Measurements from ENCODE around the gene AMN. TPM values are rescaled to one million over a fixed set of nuclear protein-coding genes. Genes with fewer than 3 reads are reported as not detected.

AMN gene
- total RNA-seq, 1 experiment from 2014 or later, result 2.5 TPM

DNA sequence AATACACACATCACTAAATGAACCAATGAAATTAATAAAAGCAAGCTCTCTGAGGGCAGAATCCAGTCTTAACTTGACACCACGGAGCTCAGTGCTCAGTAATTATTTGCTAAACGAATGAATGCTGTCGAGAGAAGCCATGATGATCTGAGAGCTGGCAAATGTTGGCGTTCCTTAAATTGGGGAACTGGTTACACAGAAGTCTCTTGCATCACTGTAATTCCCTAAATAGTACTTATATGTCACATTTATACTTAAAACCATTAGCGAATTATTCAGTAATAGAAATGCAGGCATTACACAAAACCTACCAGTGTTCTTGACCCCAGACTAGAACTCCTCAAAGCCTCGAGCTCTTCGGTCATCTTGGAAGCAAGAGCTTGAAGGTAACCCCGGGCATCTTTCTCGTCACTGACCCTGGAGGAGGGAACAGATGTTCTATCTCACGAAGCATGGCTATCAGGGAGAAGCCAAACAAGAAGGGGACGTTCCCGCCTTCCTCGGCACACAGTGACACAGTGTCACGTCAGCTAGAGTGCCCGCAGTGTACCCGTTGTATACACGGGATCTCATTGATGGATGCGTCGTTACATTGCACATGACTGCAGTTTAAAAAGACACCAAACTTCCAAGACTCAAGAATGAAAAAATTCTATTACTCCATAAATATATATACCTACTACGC, 43.6 kb downstream of the AMN start:
- no peak for DNase-seq (ENCODE audit: low spot score)

DNA sequence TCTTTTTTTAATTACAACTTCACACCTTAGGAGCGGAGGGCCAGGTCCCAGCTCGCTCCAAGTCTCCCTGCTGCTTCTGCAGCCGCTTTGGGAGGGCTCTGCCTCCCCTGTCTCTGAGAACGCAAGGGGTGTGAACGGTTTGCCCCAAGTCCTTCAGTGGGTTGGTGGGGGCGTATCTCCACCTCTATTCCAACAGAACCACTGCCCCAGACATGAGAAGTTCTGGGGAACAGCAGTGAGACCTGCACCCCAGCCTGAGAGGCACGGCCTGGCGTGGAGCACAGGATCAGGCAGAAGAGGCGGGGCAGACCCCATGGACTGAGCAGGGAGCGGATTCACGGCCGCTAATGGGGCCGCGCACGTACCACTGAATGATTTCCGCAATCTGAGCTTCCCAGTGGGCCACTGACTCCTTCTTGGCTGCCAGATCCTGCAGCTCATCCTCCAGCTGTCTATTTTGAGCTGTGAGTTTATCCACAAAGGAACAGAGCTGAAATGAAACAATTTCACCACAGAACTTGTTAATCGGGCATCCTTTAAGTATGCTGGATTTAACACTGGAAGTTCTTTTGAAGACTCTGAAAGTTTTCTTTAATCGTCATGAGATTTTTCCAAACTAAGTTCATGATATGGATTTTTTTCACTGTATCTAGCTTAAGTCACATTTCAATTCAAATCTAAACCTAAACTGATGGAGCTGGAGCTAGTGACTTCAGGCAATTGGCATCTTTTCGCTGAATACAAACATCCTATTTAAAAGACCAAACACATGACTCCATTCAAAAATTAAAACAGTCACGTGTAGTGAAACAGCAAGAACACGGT, 44.4 kb downstream of the AMN start:
- DNase-seq (ENCODE audit: low spot score), result no peak

DNA sequence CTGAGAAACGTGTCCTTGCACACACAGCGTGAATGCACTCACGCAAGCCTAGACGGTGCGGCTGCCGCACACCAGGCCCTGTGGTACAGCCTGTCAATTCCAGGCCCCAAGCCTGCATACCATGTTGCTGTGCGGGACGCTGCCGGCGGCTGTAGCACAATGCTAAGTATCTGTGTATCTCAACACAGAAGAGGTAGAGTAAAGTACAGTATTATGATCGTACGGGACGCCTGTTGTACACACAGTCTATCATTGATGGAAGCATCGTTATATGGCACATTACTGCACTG, 45.0 kb downstream of the AMN start:
- DNase-seq (ENCODE audit: low spot score), result no peak

DNA sequence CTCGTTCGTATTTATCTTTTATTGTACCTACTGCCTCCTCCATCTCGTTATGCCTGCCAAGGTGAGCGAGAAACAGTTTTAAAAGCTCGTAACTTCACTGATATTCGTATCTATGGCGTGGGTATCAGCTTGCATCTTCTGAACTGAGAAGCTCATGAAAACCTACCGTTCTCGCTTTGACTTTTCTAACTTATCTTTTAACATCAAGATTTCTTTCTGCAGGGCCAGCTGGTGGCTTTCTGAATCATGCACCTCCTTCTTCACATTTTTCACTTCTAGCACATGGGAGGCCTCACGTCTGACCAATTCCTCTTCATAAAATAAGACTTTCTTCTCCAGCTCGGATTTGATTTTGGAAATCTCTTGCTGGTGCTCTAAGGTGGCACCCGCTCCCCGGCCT, 45.8 kb downstream of the AMN start:
- DNase-seq (ENCODE audit: low spot score), result no peak

DNA sequence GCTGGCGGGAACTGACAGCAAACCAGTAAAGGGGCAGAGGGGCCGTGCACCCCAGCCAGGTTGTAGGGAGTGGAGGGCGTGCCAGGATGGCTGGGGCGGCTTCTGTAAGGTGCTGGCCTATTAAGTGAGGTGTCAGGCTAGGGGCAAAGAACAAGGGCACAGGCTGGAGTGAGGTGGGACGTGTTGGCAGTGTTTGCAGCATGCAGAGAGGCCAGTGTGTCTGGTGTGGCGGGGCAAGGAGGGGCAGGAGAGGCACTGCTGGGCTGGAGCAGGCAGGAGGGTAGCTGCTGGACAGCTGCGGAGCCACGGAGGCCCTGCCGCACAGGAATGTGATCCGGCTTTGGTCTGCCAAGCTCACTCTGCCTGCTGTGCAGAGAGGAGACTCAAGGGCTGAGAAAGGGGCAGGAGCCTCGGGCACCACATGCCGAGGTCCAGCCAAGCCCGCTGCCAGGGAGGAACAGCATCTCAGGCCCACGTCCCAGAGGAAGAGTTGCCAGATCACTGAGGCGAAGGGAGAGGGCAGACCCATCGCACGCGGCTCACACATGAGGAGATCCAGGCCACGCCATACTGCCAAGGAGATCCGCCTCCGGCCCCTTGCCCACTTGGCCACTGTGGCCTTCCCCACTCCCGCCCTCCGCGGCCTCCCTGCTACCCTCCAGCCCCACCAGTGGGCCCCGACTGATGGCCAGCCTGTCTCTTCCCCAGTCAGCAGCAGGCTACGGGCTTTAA, 46.8 kb downstream of the AMN start:
- DNase-seq (ENCODE audit: low spot score), result no peak

DNA sequence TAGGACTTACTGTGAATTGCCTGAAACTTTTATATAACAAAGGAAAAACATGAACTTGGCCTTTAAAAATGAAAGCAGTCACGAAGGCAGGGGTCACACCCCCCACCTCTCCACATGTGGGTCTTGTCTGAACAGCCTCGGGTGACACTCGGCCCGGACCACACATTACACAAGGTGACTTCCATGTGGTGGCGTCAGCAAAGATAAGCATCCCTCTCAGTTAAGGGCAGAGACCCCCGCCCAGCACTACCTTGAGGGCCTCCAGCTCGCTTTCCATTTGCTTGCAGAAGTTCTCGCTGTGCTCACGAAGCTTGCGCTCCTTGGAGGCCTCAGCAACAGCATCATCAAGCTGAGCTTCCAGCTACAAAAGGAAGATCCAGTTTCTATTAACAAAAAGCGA, 47.4 kb downstream of the AMN start:
- no peak for DNase-seq (ENCODE audit: low spot score)

DNA sequence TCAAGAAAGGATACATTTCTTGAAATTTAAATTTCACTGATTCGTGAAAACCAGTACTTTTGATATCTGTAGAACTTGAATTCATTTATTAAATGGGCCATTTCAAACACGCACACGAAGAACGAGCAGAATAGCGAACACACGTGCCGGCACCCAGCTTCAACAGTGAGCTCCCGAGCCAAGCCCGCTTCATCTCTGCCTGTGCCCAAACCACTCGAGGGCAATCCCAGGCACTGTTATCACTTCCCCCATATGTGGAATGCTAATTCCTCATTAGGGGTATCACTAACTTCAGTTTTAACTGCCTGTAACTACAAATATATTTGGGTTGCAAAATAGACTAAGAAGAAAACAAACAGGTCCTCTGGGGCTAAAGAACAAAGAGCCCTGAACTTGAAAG, 48.0 kb downstream of the AMN start:
- no peak for DNase-seq (ENCODE audit: low spot score)

DNA sequence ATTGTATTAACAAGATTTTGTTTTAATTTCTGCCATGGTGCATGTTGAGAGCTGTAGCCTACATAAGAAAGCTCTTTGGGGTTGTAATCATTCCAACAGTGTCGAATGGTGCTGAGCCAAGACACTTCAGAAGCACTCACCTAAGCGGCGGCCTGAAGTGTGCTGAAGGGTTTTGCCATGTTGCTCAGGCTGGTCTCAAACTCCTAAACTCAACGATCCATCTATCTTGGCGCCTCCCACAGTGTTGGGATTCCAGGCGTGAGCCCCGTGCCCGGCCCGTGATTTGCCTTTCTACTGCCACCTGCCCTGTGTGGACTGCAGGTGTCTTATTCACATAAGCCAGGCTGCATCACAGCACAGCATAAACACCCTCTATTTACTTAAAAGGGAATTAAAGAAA, 48.9 kb downstream of the AMN start:
- DNase-seq (ENCODE audit: low spot score), result no peak

DNA sequence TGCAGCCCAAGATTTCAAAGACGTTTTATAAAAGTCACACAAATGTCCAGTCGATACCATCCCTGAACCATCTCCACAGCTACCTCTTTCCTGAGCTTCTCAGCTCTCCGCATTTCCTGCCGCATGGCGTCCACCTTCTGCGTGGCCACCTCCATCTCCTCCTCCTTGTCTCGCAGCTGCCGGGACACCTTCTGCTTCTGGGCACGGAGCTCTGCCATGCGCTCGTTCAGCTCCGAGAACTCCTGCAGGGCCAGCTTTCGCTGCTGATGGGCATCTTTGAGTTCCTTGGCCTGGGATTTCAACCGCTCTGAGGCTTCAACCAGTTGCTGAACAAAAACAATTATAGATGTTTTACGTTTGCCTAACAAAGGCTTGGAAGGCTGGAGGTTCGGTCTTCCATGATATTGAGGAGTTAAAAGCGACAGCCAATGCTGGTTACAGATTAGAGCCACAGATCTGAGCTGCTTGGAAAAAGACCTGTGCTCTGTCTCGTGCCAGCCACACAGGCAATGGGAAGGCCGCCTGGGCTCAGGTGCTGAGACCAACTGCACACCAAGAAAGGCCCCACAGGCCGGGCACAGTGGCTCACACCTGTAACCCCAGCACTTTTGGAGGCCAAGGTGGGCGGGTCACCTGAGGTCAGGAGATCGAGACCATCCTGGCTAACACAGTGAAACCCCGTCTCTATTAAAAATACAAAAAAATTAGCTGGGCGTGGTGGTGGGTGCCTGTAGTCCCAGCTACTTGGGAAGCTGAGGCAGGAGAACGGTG, 49.6 kb downstream of the AMN start:
- DNase-seq (ENCODE audit: low spot score), result no peak

DNA sequence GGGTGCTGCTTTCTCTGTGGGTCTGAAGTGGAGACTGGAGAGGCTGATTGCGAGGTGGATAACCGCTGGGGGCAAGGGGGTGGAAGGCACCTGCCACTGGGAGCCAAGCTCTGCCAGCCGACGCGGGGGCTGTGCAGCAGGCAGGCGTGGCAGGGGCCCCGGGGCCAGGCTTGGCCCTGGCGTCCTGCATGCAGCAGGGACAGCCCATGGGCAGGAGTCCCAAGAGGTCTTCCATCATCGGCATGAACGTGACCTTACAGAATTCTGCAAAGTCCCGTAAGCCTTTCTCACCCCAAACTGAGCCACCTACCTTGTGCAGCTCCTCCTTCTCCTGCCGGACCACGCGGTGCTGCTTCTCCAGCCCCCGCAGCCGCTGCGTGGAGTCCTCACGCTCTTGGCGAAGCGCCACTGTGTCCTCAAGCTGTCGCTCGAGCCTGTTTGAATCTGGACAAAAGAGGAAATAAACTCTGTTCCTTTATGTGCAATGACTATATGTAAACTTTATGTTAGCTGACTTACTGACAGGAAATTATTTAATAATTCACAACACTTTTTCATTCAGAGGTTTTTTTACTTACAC, 51.3 kb downstream of the AMN start:
- DNase-seq (ENCODE audit: low spot score), result no peak

DNA sequence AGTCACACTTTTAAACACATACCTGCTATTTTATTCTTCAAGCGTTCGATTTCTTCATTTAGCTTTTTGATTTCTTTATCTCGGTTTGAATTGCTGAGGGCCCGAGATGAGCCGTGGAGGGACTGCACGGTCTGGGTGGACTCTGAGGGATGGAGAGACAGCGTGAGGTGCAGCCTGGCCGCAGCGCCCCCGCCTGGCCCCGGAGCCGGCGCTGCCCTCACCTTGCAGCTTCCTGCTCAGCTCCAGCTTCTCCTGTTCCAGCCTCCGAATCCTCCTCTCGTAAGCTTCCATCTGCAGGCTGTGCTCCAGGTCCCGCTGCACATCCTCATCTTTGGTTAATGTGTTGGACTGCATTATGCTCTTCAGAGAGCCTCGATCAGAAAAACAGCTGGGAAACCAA, 53.2 kb downstream of the AMN start:
- DNase-seq (ENCODE audit: low spot score), result no peak

DNA sequence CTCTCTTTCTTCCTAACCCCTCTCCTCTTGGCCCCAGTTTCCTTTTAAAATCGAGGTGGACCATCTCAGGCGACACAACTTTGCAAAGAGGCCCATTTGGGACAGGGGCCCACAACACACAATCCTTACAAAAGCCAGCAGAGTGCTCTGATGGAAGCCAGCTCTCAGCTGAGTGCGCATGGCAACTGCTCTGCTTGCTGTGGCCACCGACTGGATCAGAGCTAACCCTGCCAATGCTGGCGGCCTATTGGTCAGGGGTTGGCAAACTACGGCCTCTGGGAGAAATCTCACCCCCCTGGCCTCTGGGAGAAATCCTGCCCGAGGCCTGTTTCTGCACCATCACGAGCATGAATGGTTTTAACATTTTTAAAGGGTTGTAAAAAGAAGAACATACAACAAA, 55.0 kb downstream of the AMN start:
- DNase-seq (ENCODE audit: low spot score), result no peak

DNA sequence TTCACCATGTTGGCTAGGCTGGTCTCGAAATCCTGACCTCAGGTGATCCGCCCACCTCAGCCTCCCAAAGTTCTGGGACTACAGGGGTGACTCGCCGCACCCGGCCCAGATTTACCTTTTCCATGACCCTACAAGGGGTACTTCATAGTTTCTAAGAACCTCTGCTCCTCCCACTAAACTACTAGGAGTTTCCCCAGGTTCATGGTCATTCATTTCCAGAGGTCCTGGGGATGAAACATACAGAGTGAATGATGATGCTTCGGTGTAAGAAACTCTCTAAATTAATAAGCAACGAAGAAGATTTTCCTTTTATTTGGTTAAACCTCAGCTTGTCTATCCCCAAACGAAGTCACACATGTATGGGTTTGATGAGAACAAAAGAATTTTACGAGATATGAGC, 56.9 kb downstream of the AMN start:
- DNase-seq (ENCODE audit: low spot score), result no peak

DNA sequence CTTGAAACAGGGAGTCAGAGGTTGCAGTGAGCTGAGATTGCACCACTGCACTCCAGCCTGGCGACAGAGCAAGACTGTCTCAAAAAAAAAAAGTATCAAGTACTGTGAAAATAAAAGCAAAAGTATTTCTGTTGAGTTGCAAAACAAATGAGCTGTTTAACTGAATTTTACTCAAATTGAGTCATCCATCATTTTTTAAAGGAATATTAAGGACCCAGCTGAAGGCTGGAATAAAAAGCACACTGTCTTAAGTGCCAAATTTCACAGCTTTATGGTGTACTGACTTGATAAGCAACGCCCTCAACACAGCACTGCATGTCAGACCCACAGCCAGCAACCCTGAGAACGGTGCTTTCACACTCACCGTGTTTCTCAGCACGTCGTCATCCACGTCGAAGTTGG, 57.9 kb downstream of the AMN start:
- DNase-seq (ENCODE audit: low spot score), result no peak

Other genes with a start within 250 kb of the AMN start
- gene TRAF3, start 145.2 kb upstream of the AMN start, total RNA-seq (2014; rRNA removed; shearing (Covaris generic)), result 8.7 and 13.5 TPM in 2 replicates
- 40.0 and 51.0 TPM in 2 replicates for gene CDC42BPB, start 134.9 kb downstream of the AMN start, total RNA-seq (2014; rRNA removed; shearing (Covaris generic))
- gene LBHD2, start 161.5 kb downstream of the AMN start, total RNA-seq (2014; rRNA removed; shearing (Covaris generic)), result not detected in 2 replicates
- 3.9 and 6.2 TPM in 2 replicates for gene EXOC3L4, start 172.1 kb downstream of the AMN start, total RNA-seq (2014; rRNA removed; shearing (Covaris generic))
- 145 and 168 TPM in 2 replicates for gene TNFAIP2, start 200.8 kb downstream of the AMN start, total RNA-seq (2014; rRNA removed; shearing (Covaris generic))

Data from HT-29 (cell line).